A673 (cell line): ENCODE measurements around the gene NRM. TPM values are rescaled to one million over a fixed set of nuclear protein-coding genes. Genes with fewer than 3 reads are reported as not detected.

Experiments used
- BruUV-seq: library from RNA; stranded (reverse); fragments of 400-500 nt; replicated peaks from 2 replicates; lab custom pipeline; 2021; lab: Mats Ljungman, UMichigan
- CTCF ChIA-PET: fragments of 300-600 bp; sonication (Branson Sonifier 250); formaldehyde crosslinking; loops from one replicate; lab custom pipeline; 2022; ENCODE audit warnings: antibody characterized with exemption; lab: Charles Lee
- POLR2A ChIA-PET: fragments of 300-600 bp; sonication (Branson Sonifier 250); formaldehyde crosslinking; loops from one replicate; lab custom pipeline; 2022; ENCODE audit warnings: antibody characterized with exemption; ENCODE audit not compliant: low non-redundant PET; lab: Charles Lee
- DNase-seq: peaks from one replicate; pipeline ENCODE4 v3.0.0-alpha.2; 2015; ENCODE audit warnings: low spot score
- H3K27ac ChIP-seq: fragments of 200-600 bp; sonication (generic); 2 replicates; pipeline ENCODE4 v1.5.1; 2016; ENCODE audit warnings: mixed run types, low read depth, mild to moderate bottlenecking, mixed read lengths, antibody characterized with exemption, low read length; ENCODE audit not compliant: poor library complexity, severe bottlenecking
- H3K27me3 ChIP-seq: fragments of 200-600 bp; sonication (generic); replicated peaks from 2 replicates; pipeline ENCODE4 v1.6.1; 2017; ENCODE audit warnings: mixed run types, low read depth, mild to moderate bottlenecking, mixed read lengths, antibody characterized with exemption, low read length; ENCODE audit not compliant: insufficient read depth, poor library complexity
- H3K36me3 ChIP-seq: fragments of 200-600 bp; sonication (generic); 2 replicates; pipeline ENCODE4 v1.6.1; 2016; ENCODE audit warnings: mixed run types, mild to moderate bottlenecking, mixed read lengths, antibody characterized with exemption, low read length; ENCODE audit not compliant: insufficient read depth, poor library complexity, severe bottlenecking
- H3K4me1 ChIP-seq: fragments of 200-600 bp; sonication (generic); 2 replicates; pipeline ENCODE4 v1.6.1; 2017; ENCODE audit warnings: mixed run types, mild to moderate bottlenecking, mixed read lengths, antibody characterized with exemption, low read length; ENCODE audit not compliant: insufficient read depth, poor library complexity, severe bottlenecking
- H3K4me3 ChIP-seq: fragments of 200-600 bp; sonication (generic); 2 replicates; pipeline ENCODE4 v1.5.1; 2016; ENCODE audit warnings: low read depth, mixed run types, mild to moderate bottlenecking, mixed read lengths, low read length; ENCODE audit not compliant: poor library complexity, severe bottlenecking
- H3K9me3 ChIP-seq: fragments of 200-600 bp; sonication (generic); 2 replicates; pipeline ENCODE4 v1.6.1; 2016; ENCODE audit warnings: mixed run types, low read depth, mild to moderate bottlenecking, mixed read lengths, antibody characterized with exemption, low read length; ENCODE audit not compliant: poor library complexity, severe bottlenecking
- CTCF ChIP-seq: fragments of 300-800, 200-600 bp; sonication (generic); conservative IDR thresholded peaks from 2 replicates; pipeline ENCODE4 v1.5.1; 2017; ENCODE audit warnings: low read depth, mild to moderate bottlenecking, antibody characterized with exemption, low read length, moderate library complexity, mixed read lengths
- EZH2 ChIP-seq: fragments of 200-600 bp; sonication (generic); IDR thresholded peaks from 2 replicates; pipeline ENCODE4 v1.6.1; 2017; ENCODE audit warnings: borderline replicate concordance, low read depth, mild to moderate bottlenecking, mixed read lengths, antibody characterized with exemption, low read length; ENCODE audit not compliant: poor library complexity, severe bottlenecking
- intact Hi-C: fragments of 100-400 bp; cut with micrococcal nuclease; formaldehyde crosslinking; loops from one replicate; pipeline ENCODE4 v1.10.0; 2022; ENCODE audit not compliant: unreplicated experiment
- total RNA-seq: library from RNA; stranded (reverse); gene quantifications from 2 replicates; pipeline ENCODE4 v1.2.3, GENCODE V29; 2021

The NRM gene
- total RNA-seq, 1 experiment from 2014 or later, result 49.8 TPM

- ChIA-PET CTCF (interaction anchor here (0.6 to 1.0 kb wide), 3 partner anchors 9 to 92 kb away, joined by 3 to 4 read pairs (median 3); no protein-coding TSS in a partner anchor), POLR2A (interaction anchor here (1.0 kb wide), 1 partner anchor 46 kb away, joined by 4 read pairs; no protein-coding TSS in a partner anchor)
- Histone ChIP-seq H3K4me3 (peak overlapping the region; percentile 88), H3K36me3 (no peaks in the 10 kb centered on the region), H3K4me1 (peaks cover 54% of the 10 kb centered on the region), H3K9me3 (no peaks in the 10 kb centered on the region), H3K27me3 (no peaks in the 10 kb centered on the region), H3K27ac (peak overlapping the region; percentile 80)
- intact Hi-C loops, result no loop called here
- TF ChIP-seq CTCF, result no peak
- TF ChIP-seq EZH2, result no peak
- BruUV-seq, result TSS peak; percentile 68
- DNase-seq, result no peak
Observed at GRCh38 chr6:30687659-30688431, 2.9 kb downstream of the NRM start.

- H3K9me3 ChIP-seq, result no peaks in the 10 kb centered on the region
- ChIA-PET POLR2A (interaction anchor here (1.0 kb wide), 1 partner anchor 47 kb away, joined by 4 read pairs; no protein-coding TSS in a partner anchor), CTCF (interaction anchor here (1.0 kb wide), 1 partner anchor 14 kb away, joined by 3 read pairs; no protein-coding TSS in a partner anchor)
- no TSS peak for BruUV-seq
- peak overlapping the region; percentile 88 for H3K4me3 ChIP-seq
- intact Hi-C loops, result no loop called here
- peaks cover 62% of the 10 kb centered on the region for H3K4me1 ChIP-seq
- no peak for TF ChIP-seq CTCF
- no peak for TF ChIP-seq EZH2
- H3K27ac ChIP-seq, result peak overlapping the region; percentile 80
- no peaks in the 10 kb centered on the region for H3K27me3 ChIP-seq
- DNase-seq, result peak; percentile 91
- no peaks in the 10 kb centered on the region for H3K36me3 ChIP-seq
Observed at GRCh38 chr6:30686908-30687658, 3.7 kb downstream of the NRM start.

- Histone ChIP-seq H3K27me3 (no peaks in the 10 kb centered on the region), H3K4me1 (peaks cover 60% of the 10 kb centered on the region), H3K36me3 (no peaks in the 10 kb centered on the region), H3K27ac (peak within 1 kb of the TSS; percentile 80), H3K4me3 (peak within 1 kb of the TSS; percentile 88), H3K9me3 (no peaks in the 10 kb centered on the region)
- CTCF ChIA-PET, result no interaction called here
- TSS peak; percentile 16 for BruUV-seq
- POLR2A ChIA-PET, result no interaction called here
- intact Hi-C loops, result no loop called here
- no peak for TF ChIP-seq EZH2
- DNase-seq, result peak; percentile 72
Observed at GRCh38 chr6:30686009-30686907, 4.5 kb downstream of the NRM start, which contains the start of gene PPP1R18. TSS of gene PPP1R18 (minus strand) at chr6:30686645. CDS start at chr6:30686018, 627 bp downstream.
